Ishikawa (cell line): ENCODE data around the gene FAM43A.

Experiments
- CEBPB ChIP-seq: IDR thresholded peaks from 2 replicates; pipeline ENCODE4 v1.6.1; 2012
- CREB1 ChIP-seq: IDR thresholded peaks from 2 replicates; pipeline ENCODE4 v1.6.1; 2012; ENCODE audit warnings: low read depth
- EGR1 ChIP-seq: IDR thresholded peaks from 2 replicates; pipeline ENCODE4 v1.6.1; 2012
- EP300 ChIP-seq: IDR thresholded peaks from 2 replicates; pipeline ENCODE4 v1.6.1; 2012; ENCODE audit warnings: borderline replicate concordance
- FOXM1 ChIP-seq: IDR thresholded peaks from 2 replicates; pipeline ENCODE4 v1.6.1; 2012; ENCODE audit warnings: low read depth, borderline replicate concordance
- MAX ChIP-seq: IDR thresholded peaks from 2 replicates; pipeline ENCODE4 v1.6.1; 2012
- NFIC ChIP-seq: IDR thresholded peaks from 2 replicates; pipeline ENCODE4 v1.6.1; 2012
- RAD21 ChIP-seq: IDR thresholded peaks from 2 replicates; pipeline ENCODE4 v1.6.1; 2012; ENCODE audit warnings: low read depth
- REST ChIP-seq: IDR thresholded peaks from 2 replicates; pipeline ENCODE4 v1.6.1; 2012; ENCODE audit warnings: low read depth, mild to moderate bottlenecking
- TAF1 ChIP-seq: IDR thresholded peaks from 2 replicates; pipeline ENCODE4 v1.6.1; 2012; ENCODE audit warnings: low read depth, mild to moderate bottlenecking
- TCF12 ChIP-seq: IDR thresholded peaks from 2 replicates; pipeline ENCODE4 v1.6.1; 2012; ENCODE audit warnings: low read depth
- TEAD4 ChIP-seq: IDR thresholded peaks from 2 replicates; pipeline ENCODE4 v1.6.1; 2012
- USF1 ChIP-seq: IDR thresholded peaks from 2 replicates; pipeline ENCODE4 v1.6.1; 2012
- YY1 ChIP-seq: IDR thresholded peaks from 2 replicates; pipeline ENCODE4 v1.6.1; 2012; ENCODE audit warnings: low read depth
- ZBTB7A ChIP-seq: IDR thresholded peaks from 2 replicates; pipeline ENCODE4 v1.6.1; 2012; ENCODE audit warnings: low read depth

FAM43A gene

GRCh38 chr3:194675081-194675640, 10.5 kb upstream of the FAM43A start:
- TF ChIP-seq CREB1: no peak
- no peak for TF ChIP-seq YY1
- TF ChIP-seq EGR1: no peak
- no peak for TF ChIP-seq RAD21
- no peak for TF ChIP-seq FOXM1
- no peak for TF ChIP-seq CEBPB
- no peak for TF ChIP-seq ZBTB7A
- TF ChIP-seq TAF1: no peak
- no peak for TF ChIP-seq EP300
- no peak for TF ChIP-seq REST
- no peak for TF ChIP-seq TCF12
- no peak for TF ChIP-seq USF1

GRCh38 chr3:194675680-194676079, 10.0 kb upstream of the FAM43A start:
- TF ChIP-seq FOXM1: no peak
- no peak for TF ChIP-seq RAD21
- no peak for TF ChIP-seq ZBTB7A
- no peak for TF ChIP-seq TAF1
- TF ChIP-seq USF1: no peak
- no peak for TF ChIP-seq YY1
- no peak for TF ChIP-seq EGR1
- no peak for TF ChIP-seq CREB1
- no peak for TF ChIP-seq CEBPB
- no peak for TF ChIP-seq TCF12
- TF ChIP-seq EP300: no peak
- TF ChIP-seq NFIC: no peak
- no peak for TF ChIP-seq MAX
- no peak for TF ChIP-seq REST
- TF ChIP-seq TEAD4: no peak

GRCh38 chr3:194676471-194676870, 9.2 kb upstream of the FAM43A start:
- TF ChIP-seq FOXM1 (no peak), USF1 (no peak), EP300 (no peak), YY1 (no peak), RAD21 (no peak), MAX (no peak), EGR1 (no peak), NFIC (no peak), REST (no peak), TCF12 (no peak), ZBTB7A (no peak), TEAD4 (no peak), CEBPB (no peak), TAF1 (no peak), CREB1 (no peak)

- TF ChIP-seq ZBTB7A (no peak), TAF1 (no peak), YY1 (no peak), MAX (no peak)
Measured at GRCh38 chr3:194680888-194681615, 4.6 kb upstream of the FAM43A start.
